Subcutaneous adipose tissue (tissue), 4 donors: ENCODE data around the gene COL27A1. TPM values are rescaled to one million over a fixed set of nuclear protein-coding genes. Genes with fewer than 3 reads are reported as not detected.

Experiments used
- total RNA-seq, 4 donors: library from RNA; depleted of rRNA; stranded (reverse); fragments of >200 nt; gene quantifications; one replicate each; pipeline ENCODE4 v1.1.0, GENCODE V29; 2016
- TF ChIP-seq, protein P1 (sequence below): fragments of 450-650 bp; IDR thresholded peaks from one replicate; pipeline ENCODE4 v1.5.1; 2016; ENCODE audit warnings: low read depth, mild to moderate bottlenecking, control low read depth, antibody characterized with exemption, moderate library complexity

The COL27A1 gene
- total RNA-seq, 4 donors from 2014 or later, result 1.0 to 7.7 (median 4.4) TPM

DNA sequence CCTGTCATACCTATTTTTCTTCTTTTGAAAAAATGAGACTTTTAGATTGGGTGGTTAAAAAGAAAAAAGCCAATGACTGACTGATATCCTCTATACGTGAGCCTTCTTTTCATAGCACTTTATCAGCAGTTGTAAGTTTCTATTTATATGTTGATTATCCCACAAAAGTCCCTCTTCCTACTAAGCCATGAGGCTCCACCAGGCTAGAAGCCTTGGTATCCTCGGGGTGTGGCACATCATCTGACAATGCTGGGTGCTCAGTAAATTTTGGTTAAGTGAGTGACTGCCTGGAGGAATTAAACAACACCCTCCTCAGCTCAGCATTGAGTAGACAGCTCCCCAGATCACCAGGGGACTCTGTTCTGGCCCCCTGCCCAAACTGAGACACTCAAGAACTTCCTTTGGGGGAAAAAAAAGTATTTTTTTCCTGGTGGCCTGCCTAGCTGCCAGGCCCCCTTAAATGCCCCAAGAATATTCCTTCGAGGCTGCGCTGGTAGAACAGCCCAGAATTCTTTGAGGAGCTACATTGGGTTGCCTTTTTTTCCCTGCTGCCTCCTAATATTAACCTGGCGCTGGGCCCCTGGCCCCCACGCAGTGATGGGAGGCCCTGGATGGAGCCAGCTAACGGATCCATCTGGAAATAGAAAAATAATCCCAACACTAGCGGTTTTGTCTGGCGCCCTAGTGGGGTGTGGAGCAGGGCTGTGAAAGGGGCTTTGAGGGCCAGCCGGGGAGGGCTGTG, 23.4 kb upstream of the COL27A1 start:
- TF ChIP-seq, protein P1, sequence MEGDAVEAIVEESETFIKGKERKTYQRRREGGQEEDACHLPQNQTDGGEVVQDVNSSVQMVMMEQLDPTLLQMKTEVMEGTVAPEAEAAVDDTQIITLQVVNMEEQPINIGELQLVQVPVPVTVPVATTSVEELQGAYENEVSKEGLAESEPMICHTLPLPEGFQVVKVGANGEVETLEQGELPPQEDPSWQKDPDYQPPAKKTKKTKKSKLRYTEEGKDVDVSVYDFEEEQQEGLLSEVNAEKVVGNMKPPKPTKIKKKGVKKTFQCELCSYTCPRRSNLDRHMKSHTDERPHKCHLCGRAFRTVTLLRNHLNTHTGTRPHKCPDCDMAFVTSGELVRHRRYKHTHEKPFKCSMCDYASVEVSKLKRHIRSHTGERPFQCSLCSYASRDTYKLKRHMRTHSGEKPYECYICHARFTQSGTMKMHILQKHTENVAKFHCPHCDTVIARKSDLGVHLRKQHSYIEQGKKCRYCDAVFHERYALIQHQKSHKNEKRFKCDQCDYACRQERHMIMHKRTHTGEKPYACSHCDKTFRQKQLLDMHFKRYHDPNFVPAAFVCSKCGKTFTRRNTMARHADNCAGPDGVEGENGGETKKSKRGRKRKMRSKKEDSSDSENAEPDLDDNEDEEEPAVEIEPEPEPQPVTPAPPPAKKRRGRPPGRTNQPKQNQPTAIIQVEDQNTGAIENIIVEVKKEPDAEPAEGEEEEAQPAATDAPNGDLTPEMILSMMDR, result no peak

DNA sequence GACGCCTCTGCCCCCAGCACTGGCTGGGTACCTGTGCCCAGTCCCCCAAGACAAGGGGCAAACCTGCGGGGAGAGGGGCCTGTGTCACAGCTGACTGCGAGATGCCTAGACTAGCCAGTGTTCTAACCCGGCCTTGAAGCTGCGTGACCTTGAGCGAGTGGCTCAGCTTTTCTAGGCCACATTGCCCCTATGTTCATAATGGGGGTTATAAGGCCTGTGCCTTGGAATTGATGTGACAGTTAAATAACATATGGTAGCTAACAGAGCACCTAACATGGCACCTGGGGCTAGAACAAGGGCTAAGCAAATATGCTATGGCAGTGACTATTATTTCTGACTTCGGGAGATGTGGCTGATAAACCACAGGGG, 22.8 kb upstream of the COL27A1 start:
- TF ChIP-seq, protein P1, result no peak

DNA sequence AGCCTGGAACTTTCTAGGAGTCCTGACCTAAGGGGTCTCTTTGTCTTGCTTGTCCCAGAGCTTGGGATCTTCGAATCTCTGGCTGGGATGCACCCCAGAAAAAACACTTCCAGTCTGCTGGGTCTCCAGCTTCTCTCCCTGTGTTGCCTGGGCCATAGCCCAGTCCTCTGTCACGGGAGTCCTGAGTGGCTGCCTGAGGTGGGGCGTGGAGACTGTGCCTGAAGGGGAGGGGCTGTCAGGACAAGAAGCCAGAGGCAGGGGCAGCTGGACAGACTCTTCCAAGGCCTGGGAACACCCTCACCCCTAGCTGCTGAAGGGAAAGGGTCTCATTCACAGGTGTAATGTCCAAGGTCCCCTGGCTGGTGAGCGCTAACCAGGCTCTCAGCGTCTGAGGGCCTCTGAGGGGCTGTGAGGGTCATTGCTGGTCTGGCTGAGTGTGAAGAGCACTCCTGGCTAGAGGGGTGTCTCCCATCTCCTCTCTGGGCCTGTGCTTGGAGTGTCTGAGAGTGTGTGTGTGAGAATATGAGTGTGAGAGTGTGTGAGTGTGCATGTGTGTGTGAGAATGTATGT, 20.4 kb upstream of the COL27A1 start:
- TF ChIP-seq, protein P1, result no peak

DNA sequence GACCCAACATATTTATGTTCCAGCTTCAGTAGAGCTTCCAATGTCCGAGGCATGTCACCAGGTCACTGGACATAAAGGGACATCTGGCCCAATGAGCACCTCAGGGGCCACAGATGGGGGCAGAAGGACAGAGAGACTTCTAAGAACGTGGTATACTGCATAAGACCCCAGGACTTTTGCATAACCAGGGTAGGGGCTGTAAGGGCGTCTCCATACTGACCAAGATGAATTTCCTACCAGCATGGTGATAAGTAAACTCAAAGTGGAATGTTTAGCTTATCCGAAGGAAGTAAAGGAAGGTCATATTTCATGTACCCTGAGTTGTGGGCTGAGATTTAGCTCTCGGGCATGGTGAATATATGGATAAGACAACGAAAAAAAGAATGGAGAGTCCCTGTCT, 17.5 kb upstream of the COL27A1 start:
- TF ChIP-seq, protein P1, result no peak

DNA sequence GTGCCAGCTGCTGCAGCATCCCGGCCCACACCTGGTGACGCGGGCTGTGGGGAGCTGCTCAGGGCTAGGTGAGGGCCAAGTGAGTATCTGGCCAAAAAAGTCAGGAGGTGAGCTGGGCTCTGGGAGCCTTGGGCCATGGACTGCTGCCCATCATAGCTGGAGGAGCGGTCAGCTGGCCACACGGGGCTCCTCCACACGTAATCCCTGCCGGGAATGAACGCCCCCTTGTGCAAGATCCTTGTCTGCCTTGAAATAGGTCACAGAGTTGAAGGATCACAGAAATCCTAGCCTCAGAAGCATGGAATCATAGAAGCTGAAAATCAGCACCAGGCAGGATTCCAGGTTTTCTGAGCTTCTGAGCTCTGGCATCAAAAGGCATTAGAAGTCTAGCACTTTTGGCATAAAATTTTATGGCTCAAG, 16.8 kb upstream of the COL27A1 start:
- TF ChIP-seq, protein P1, result no peak

DNA sequence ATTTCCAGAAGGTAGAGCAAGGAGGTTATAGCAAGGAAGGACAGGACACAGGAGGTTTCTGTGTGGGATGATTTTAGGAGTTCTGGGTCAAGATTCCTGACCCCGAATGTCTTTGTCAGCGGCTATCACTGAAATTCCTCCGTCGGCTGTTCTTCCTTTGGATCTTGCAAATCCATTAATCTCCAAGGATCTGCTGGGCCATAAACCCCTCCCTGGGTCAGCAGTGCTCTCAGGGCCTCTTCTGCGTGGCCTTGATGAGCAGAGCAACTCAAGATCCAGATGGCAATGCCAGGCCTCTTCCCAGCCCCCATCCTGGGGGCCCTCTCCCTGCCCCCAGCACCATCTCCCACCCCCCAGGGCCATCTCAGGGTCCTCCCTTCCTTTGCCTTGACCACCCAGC, 16.3 kb upstream of the COL27A1 start:
- TF ChIP-seq, protein P1, result no peak

DNA sequence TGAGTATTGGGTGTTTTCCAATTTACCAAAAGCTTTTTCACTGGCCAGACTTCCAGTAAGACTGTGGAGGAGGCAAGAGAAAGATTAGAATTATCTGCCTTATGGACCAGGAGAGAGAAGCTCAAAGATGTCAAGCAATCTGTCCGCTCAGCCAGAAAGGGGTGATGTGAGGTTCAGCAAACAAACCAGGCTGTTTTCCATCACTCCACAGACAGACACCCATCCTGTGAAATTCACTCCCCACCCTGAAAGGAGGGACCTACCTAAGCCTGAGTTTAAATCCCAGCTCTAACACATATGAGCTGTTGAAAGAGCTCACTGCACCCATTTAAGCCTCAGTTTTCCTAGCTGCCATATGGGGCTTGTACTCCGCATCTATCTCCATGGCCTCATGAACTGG, 14.9 kb upstream of the COL27A1 start:
- TF ChIP-seq, protein P1, result no peak
